ENCODE measurements around the gene DEPDC7. TPM values are rescaled to one million over a fixed set of nuclear protein-coding genes. Genes with fewer than 3 reads are reported as not detected.

Gene DEPDC7
- total and polyA plus RNA-seq, 9 of the 15 experiments (the other 6 are each of a cell fraction or from before 2014, with no cell fraction given) = 5.4 to 19.9 (median 12.0) TPM

DNA sequence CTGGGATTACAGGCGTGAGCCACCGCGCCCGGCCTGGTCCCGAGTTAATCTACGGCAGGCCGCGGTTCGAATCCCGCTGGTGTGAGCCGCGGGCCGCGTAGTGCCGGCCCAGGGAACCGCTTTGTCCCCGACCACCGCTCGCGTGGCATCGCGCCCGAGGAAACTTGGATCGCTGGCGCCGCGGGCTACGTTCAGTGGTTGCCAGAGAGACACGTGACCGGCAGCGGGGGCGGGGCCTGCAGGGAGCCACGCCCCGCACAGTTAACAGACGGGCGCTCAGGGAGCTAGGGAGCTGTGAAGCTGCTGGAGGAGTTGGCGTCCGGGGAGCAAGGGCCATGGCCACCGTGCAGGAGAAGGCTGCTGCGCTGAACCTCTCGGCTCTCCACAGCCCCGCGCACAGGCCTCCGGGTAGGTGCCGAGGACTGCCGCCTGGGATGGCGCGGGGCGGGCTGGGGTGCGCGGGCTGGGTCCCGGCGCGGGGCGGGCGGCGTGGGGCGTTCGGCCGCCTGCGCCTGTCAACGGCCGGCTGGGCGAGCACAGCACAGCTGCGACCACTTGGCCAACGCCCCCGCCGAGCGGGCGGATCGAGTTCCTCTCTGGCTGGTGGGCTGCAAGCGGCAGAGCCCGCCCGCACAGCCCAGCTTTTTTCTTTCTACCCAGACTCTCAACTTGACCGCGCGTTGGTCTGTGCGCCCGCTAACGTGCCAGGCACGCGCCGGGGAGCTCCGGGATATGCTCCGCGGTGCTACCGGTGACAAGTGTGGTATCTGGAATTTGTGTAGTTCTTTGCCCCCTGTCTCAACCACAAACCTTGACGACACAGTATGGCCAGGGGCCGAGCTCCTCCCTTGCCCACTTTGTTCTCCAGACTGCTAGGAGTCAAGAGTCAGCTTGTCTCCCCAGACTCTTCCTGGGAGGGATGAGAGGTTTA lies at the start of gene DEPDC7 (continued):
- TF ChIP-seq MEIS2 (IDR thresholded peaks at IDR 0.05; ENCODE audit: partially characterized antibody) = no peak
- peak in 1 of 2 experiments; percentile 32; a peak in 1 of 4 replicates for TF ChIP-seq SRF (CRISPR knock-in tag; IDR thresholded peaks at IDR 0.05)
- no peak for TF ChIP-seq PHB2 (IDR thresholded peaks at IDR 0.05; ENCODE audit: low read depth)
- TF ChIP-seq SRSF3 (IDR thresholded peaks at IDR 0.05; ENCODE audit: insufficient read depth, low read length) = no peak
- TF ChIP-seq HDAC8 (tag; IDR thresholded peaks at IDR 0.05) = 0 out of 2 replicates have a peak, but pooled peaks have one; percentile 72
- no peak for TF ChIP-seq TGIF2 (CRISPR knock-in tag; IDR thresholded peaks at IDR 0.05)
- TF ChIP-seq SMARCE1 (IDR thresholded peaks at IDR 0.05) = no peak
- no peak for TF ChIP-seq ZNF124 (CRISPR knock-in tag; IDR thresholded peaks at IDR 0.05)
- no peak for TF ChIP-seq LEF1 (IDR thresholded peaks at IDR 0.05)
- TF ChIP-seq, protein P1, sequence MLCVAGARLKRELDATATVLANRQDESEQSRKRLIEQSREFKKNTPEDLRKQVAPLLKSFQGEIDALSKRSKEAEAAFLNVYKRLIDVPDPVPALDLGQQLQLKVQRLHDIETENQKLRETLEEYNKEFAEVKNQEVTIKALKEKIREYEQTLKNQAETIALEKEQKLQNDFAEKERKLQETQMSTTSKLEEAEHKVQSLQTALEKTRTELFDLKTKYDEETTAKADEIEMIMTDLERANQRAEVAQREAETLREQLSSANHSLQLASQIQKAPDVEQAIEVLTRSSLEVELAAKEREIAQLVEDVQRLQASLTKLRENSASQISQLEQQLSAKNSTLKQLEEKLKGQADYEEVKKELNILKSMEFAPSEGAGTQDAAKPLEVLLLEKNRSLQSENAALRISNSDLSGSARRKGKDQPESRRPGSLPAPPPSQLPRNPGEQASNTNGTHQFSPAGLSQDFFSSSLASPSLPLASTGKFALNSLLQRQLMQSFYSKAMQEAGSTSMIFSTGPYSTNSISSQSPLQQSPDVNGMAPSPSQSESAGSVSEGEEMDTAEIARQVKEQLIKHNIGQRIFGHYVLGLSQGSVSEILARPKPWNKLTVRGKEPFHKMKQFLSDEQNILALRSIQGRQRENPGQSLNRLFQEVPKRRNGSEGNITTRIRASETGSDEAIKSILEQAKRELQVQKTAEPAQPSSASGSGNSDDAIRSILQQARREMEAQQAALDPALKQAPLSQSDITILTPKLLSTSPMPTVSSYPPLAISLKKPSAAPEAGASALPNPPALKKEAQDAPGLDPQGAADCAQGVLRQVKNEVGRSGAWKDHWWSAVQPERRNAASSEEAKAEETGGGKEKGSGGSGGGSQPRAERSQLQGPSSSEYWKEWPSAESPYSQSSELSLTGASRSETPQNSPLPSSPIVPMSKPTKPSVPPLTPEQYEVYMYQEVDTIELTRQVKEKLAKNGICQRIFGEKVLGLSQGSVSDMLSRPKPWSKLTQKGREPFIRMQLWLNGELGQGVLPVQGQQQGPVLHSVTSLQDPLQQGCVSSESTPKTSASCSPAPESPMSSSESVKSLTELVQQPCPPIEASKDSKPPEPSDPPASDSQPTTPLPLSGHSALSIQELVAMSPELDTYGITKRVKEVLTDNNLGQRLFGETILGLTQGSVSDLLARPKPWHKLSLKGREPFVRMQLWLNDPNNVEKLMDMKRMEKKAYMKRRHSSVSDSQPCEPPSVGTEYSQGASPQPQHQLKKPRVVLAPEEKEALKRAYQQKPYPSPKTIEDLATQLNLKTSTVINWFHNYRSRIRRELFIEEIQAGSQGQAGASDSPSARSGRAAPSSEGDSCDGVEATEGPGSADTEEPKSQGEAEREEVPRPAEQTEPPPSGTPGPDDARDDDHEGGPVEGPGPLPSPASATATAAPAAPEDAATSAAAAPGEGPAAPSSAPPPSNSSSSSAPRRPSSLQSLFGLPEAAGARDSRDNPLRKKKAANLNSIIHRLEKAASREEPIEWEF (CRISPR knock-in tag; IDR thresholded peaks at IDR 0.05) = no peak
- TF ChIP-seq EHMT2 (IDR thresholded peaks at IDR 0.05) = no peak
- no peak for TF ChIP-seq BACH1 (tag; IDR thresholded peaks at IDR 0.05)
- peak; percentile 37; the same call in 1 of the 2 replicates for TF ChIP-seq CTBP1 (IDR thresholded peaks at IDR 0.05; ENCODE audit: borderline replicate concordance)
- TF ChIP-seq ATF7 (IDR thresholded peaks at IDR 0.05) = no peak
- peak; percentile 27; the same call in 1 of the 2 replicates for TF ChIP-seq JUN (IDR thresholded peaks at IDR 0.05; ENCODE audit: borderline replicate concordance, low read depth, low read length)
- peak; percentile 56; the same call in 1 of the 2 replicates for TF ChIP-seq JUN (CRISPR knock-in tag; IDR thresholded peaks at IDR 0.05; ENCODE audit: borderline replicate concordance)
- TF ChIP-seq BHLHE40 (IDR thresholded peaks at IDR 0.05; ENCODE audit: low read length) = peak; percentile 79
- TF ChIP-seq, protein P2, sequence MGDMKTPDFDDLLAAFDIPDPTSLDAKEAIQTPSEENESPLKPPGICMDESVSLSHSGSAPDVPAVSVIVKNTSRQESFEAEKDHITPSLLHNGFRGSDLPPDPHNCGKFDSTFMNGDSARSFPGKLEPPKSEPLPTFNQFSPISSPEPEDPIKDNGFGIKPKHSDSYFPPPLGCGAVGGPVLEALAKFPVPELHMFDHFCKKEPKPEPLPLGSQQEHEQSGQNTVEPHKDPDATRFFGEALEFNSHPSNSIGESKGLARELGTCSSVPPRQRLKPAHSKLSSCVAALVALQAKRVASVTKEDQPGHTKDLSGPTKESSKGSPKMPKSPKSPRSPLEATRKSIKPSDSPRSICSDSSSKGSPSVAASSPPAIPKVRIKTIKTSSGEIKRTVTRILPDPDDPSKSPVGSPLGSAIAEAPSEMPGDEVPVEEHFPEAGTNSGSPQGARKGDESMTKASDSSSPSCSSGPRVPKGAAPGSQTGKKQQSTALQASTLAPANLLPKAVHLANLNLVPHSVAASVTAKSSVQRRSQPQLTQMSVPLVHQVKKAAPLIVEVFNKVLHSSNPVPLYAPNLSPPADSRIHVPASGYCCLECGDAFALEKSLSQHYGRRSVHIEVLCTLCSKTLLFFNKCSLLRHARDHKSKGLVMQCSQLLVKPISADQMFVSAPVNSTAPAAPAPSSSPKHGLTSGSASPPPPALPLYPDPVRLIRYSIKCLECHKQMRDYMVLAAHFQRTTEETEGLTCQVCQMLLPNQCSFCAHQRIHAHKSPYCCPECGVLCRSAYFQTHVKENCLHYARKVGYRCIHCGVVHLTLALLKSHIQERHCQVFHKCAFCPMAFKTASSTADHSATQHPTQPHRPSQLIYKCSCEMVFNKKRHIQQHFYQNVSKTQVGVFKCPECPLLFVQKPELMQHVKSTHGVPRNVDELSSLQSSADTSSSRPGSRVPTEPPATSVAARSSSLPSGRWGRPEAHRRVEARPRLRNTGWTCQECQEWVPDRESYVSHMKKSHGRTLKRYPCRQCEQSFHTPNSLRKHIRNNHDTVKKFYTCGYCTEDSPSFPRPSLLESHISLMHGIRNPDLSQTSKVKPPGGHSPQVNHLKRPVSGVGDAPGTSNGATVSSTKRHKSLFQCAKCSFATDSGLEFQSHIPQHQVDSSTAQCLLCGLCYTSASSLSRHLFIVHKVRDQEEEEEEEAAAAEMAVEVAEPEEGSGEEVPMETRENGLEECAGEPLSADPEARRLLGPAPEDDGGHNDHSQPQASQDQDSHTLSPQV (IDR thresholded peaks at IDR 0.05) = peak; percentile 53
- no peak for TF ChIP-seq ZNF77 (CRISPR knock-in tag; IDR thresholded peaks at IDR 0.05)
- TF ChIP-seq TBL1XR1 (IDR thresholded peaks at IDR 0.05; ENCODE audit: low read length in 2 of 2) = no peak
